IMR-90 (cell line): Measurements from ENCODE around the gene SNX22. TPM values are rescaled to one million over a fixed set of nuclear protein-coding genes. Genes with fewer than 3 reads are reported as not detected.

ENCODE experiments used
- ATAC-seq: fragments of 200-7000 bp; cut with Tn5 transposase; 2 replicates; pipeline ENCODE4 v1.9.1; 2020; ENCODE audit warnings: low read depth, mild to moderate bottlenecking, moderate library complexity
- BruUV-seq: library from RNA; stranded (reverse); fragments of 400-500 nt; replicated peaks from 2 replicates; lab custom pipeline; 2021; lab: Mats Ljungman, UMichigan
- CTCF ChIA-PET: fragments of 300-600 bp; formaldehyde crosslinking; extraction: SDS; loops from one replicate; lab custom pipeline; 2021; ENCODE audit warnings: antibody characterized with exemption; lab: Yijun Ruan, JAX
- POLR2A ChIA-PET: fragments of 300-600 bp; sonication (Branson Sonifier 250); formaldehyde crosslinking; loops from one replicate; lab custom pipeline; 2022; ENCODE audit warnings: antibody characterized with exemption; ENCODE audit not compliant: unreplicated experiment; lab: Charles Lee
- DNase-seq: peaks from one replicate; pipeline ENCODE4 v3.0.0; 2013
- H2AFZ ChIP-seq: replicated peaks from 2 replicates; pipeline ENCODE3; 2013; ENCODE audit warnings: low read length, mild to moderate bottlenecking; ENCODE audit not compliant: poor library complexity
- H2AK5ac ChIP-seq: 2 replicates; pipeline ENCODE4 v1.6.1; 2013; ENCODE audit warnings: low read depth, low read length, inconsistent platforms
- H2AK9ac ChIP-seq: replicated peaks from 2 replicates; pipeline ENCODE3; 2013; ENCODE audit warnings: mild to moderate bottlenecking, low read depth, low read length, moderate library complexity; ENCODE audit not compliant: poor library complexity
- H2BK120ac ChIP-seq: 2 replicates; pipeline ENCODE4 v1.6.1; 2013; ENCODE audit warnings: low read depth, low read length, inconsistent platforms
- H2BK15ac ChIP-seq: 3 replicates; pipeline ENCODE4 v1.6.1; 2013; ENCODE audit warnings: low read depth, low read length, inconsistent platforms
- H2BK20ac ChIP-seq: 2 replicates; pipeline ENCODE4 v1.6.1; 2013; ENCODE audit warnings: low read depth, mild to moderate bottlenecking, inconsistent platforms, low read length, moderate library complexity
- H2BK5ac ChIP-seq: 2 replicates; pipeline ENCODE4 v1.6.1; 2013; ENCODE audit warnings: mild to moderate bottlenecking, low read depth, low read length, inconsistent platforms; ENCODE audit not compliant: poor library complexity, severe bottlenecking
- H3K14ac ChIP-seq: replicated peaks from 2 replicates; pipeline ENCODE4 v1.6.1; 2013; ENCODE audit warnings: low read depth, low read length, inconsistent platforms
- H3K18ac ChIP-seq: 2 replicates; pipeline ENCODE4 v1.6.1; 2013; ENCODE audit warnings: low read depth, low read length, control low read depth
- H3K23ac ChIP-seq: 2 replicates; pipeline ENCODE4 v1.6.1; 2013; ENCODE audit warnings: low read depth, low read length, inconsistent platforms
- H3K27ac ChIP-seq: 2 replicates; pipeline ENCODE4 v1.5.1; 2013; ENCODE audit warnings: mild to moderate bottlenecking, control low read depth, low read length; ENCODE audit not compliant: insufficient read depth
- H3K27me3 ChIP-seq: 2 replicates; pipeline ENCODE4 v1.6.1; 2013; ENCODE audit warnings: low read length; ENCODE audit not compliant: control insufficient read depth, insufficient read depth
- H3K36me3 ChIP-seq: 2 replicates; pipeline ENCODE4 v1.6.1; 2013; ENCODE audit warnings: low read length, mixed read lengths; ENCODE audit not compliant: control insufficient read depth, insufficient read depth
- H3K4ac ChIP-seq: 2 replicates; pipeline ENCODE4 v1.6.1; 2013; ENCODE audit warnings: low read depth, low read length, inconsistent platforms
- H3K4me1 ChIP-seq: 2 replicates; pipeline ENCODE4 v1.6.1; 2013; ENCODE audit warnings: low read length, mixed read lengths; ENCODE audit not compliant: control insufficient read depth, insufficient read depth
- H3K4me2 ChIP-seq: 2 replicates; pipeline ENCODE4 v1.6.1; 2013; ENCODE audit warnings: low read depth, mild to moderate bottlenecking, control low read depth, low read length, moderate library complexity
- H3K4me3 ChIP-seq: 2 replicates; pipeline ENCODE4 v1.5.1; 2013; ENCODE audit warnings: low read depth, mild to moderate bottlenecking, control low read depth, low read length, moderate library complexity; ENCODE audit not compliant: insufficient read depth
- H3K56ac ChIP-seq: 2 replicates; pipeline ENCODE4 v1.6.1; 2013; ENCODE audit warnings: low read length, inconsistent platforms; ENCODE audit not compliant: insufficient read depth; ENCODE audit errors: extremely low read depth
- H3K79me1 ChIP-seq, 2 experiments: 2 replicates each; pipeline ENCODE4 v1.6.1; 2013; ENCODE audit warnings: low read length in 2 of 2, inconsistent platforms in 1 of 2, low read depth in 1 of 2
- H3K9ac ChIP-seq: 2 replicates; pipeline ENCODE4 v1.6.1; 2013; ENCODE audit warnings: low read depth, low read length, control low read depth
- H3K9me1 ChIP-seq: 2 replicates; pipeline ENCODE4 v1.6.1; 2013; ENCODE audit warnings: low read length, inconsistent platforms; ENCODE audit not compliant: insufficient read depth
- H3K9me3 ChIP-seq: 2 replicates; pipeline ENCODE4 v1.6.1; 2013; ENCODE audit warnings: low read length; ENCODE audit not compliant: control insufficient read depth, insufficient read depth
- H4K20me1 ChIP-seq: 2 replicates; pipeline ENCODE4 v1.6.1; 2013; ENCODE audit warnings: low read length, inconsistent platforms; ENCODE audit not compliant: insufficient read depth
- H4K5ac ChIP-seq: 2 replicates; pipeline ENCODE4 v1.6.1; 2013; ENCODE audit warnings: mild to moderate bottlenecking, low read depth, low read length, control low read depth
- H4K8ac ChIP-seq, 2 experiments: 2 replicates each; pipeline ENCODE4 v1.6.1; 2013; ENCODE audit warnings: low read depth in 2 of 2, low read length in 2 of 2, control low read depth in 1 of 2, inconsistent platforms in 1 of 2
- H4K91ac ChIP-seq: 2 replicates; pipeline ENCODE4 v1.6.1; 2013; ENCODE audit warnings: low read depth, low read length, inconsistent platforms; ENCODE audit not compliant: insufficient read depth
- CTCF ChIP-seq: conservative IDR thresholded peaks from 2 replicates; pipeline ENCODE4 v1.5.1; 2012; ENCODE audit warnings: mild to moderate bottlenecking, low read depth, low read length, improper control_type of control experiment
- MAZ ChIP-seq: IDR thresholded peaks from 2 replicates; pipeline ENCODE4 v1.6.1; 2012; ENCODE audit warnings: low read depth, mild to moderate bottlenecking, low read length, improper control_type of control experiment, moderate library complexity, borderline replicate concordance
- RCOR1 ChIP-seq: IDR thresholded peaks from 2 replicates; pipeline ENCODE4 v1.6.1; 2012; ENCODE audit warnings: mild to moderate bottlenecking, low read length, improper control_type of control experiment; ENCODE audit not compliant: insufficient replicate concordance
- WGBS, 2 experiments: methylation state at CpG; one replicate each; pipeline versions ENCODE4 v1.1.5 to v1.1.7; 2013; ENCODE audit warnings: missing lambda C conversion rate in 2 of 2; ENCODE audit not compliant: insufficient read length in 1 of 2; ENCODE audit errors: extremely low coverage in 2 of 2; 5-methylcytosine and 5-hydroxymethylcytosine counted together
- dilution Hi-C: fragments of 300-500 bp; cut with HindIII; formaldehyde crosslinking; loops from one replicate; pipeline ENCODE4 v1.14.3; 2018; ENCODE audit warnings: low sequenced_read_pairs; ENCODE audit not compliant: unreplicated experiment
- in situ Hi-C: fragments of 300-500 bp; cut with MboI; formaldehyde crosslinking; loops from 3 replicates; pipeline ENCODE4 v1.14.3; 2019; ENCODE audit warnings: low sequenced_read_pairs, inconsistent platforms, mixed read lengths
- intact Hi-C: fragments of 100-400 bp; cut with micrococcal nuclease; formaldehyde crosslinking; loops from 2 replicates; pipeline ENCODE4 v1.10.0; 2022
- polyA plus RNA-seq, 3 experiments: library from polyadenylated mRNA; depleted of rRNA; stranded (reverse); fragments of >200 nt; gene quantifications; 2 replicates each; pipeline ENCODE4 v1.2.3, GENCODE V29; 2012; ENCODE audit warnings: low replicate concordance in 1 of 3
- total RNA-seq: library from RNA; depleted of rRNA; stranded (reverse); fragments of >200 nt; gene quantifications from 2 replicates; pipeline ENCODE4 v1.2.3, GENCODE V29; 2012

Gene SNX22
- total and polyA plus RNA-seq, 2 of the 4 experiments (the other 2 are of a cell fraction), result 0.12 to 0.18 TPM

GRCh38 chr15:64132217-64132616 is 19.3 kb upstream of the SNX22 start:
- Histone ChIP-seq H3K27ac (no peak overlapping the region), H2BK20ac (no peak overlapping the region), H3K4me3 (no peak overlapping the region), H3K4me1 (no peaks in the 10 kb centered on the region; the same call in 1 of the 2 replicates), H2BK15ac (no peak overlapping the region), H3K23ac (no peak overlapping the region), H3K4ac (no peak overlapping the region), H2AK5ac (no peak overlapping the region), H3K27me3 (no peaks in the 10 kb centered on the region), H2AK9ac (no peak overlapping the region), H4K8ac (no peak overlapping the region), H3K9me1 (peaks cover 22% of the 10 kb centered on the region), H2BK5ac (no peak overlapping the region), H3K36me3 (peaks cover 74% of the 10 kb centered on the region), H3K9me3 (no peaks in the 10 kb centered on the region), H4K5ac (no peak overlapping the region), H3K79me1 (peaks cover 2 to 27% of the 10 kb centered on the region in 2 experiments; a peak in 2 of 4 replicates), H3K9ac (no peak overlapping the region), H4K91ac (no peak overlapping the region), H3K18ac (no peak overlapping the region), H4K20me1 (0 out of 2 replicates have a peak, but pooled peaks cover 5% of the 10 kb centered on the region), H2BK120ac (no peak overlapping the region), H3K14ac (no peak overlapping the region), H2AFZ (peak overlapping the region; percentile 58), H3K4me2 (no peak overlapping the region), H3K56ac (no peak overlapping the region)
- in situ Hi-C loops (no loop called here), dilution Hi-C loops (no loop called here), intact Hi-C loops (no loop called here)
- TF ChIP-seq RCOR1, result no peak
- no peak for TF ChIP-seq CTCF
- no peak for TF ChIP-seq MAZ
- CTCF ChIA-PET, result interaction anchor here (0.7 kb wide), 1 partner anchor 22 kb away, joined by 3 read pairs; no protein-coding TSS in a partner anchor
- POLR2A ChIA-PET, result no interaction called here
- DNase-seq (no peak), ATAC-seq (no peak)
- no TSS peak for BruUV-seq
- no CpG with 5 or more reads among the region's 4 CpGs for WGBS, 2 experiments
